ENCODE measurements around the gene BORCS8.

DNA sequence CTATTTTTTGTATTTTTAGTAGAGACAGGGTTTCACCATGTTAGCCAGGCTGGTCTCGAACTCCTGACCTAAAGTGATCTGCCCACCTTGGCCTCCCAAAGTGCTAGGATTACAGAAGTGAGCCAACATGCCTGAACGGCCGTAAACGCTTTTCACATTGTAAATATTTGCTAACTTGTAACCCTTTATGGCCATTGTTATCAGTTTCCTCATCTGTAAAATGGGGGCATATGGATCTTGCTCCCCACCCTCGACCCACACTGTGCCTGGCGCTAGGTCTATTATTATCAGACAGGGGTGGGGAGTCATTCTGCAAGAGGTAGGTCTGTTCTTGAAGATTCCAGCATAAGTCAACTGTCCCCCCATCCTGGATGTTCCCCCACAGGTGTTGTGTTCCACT is 31.7 kb upstream of the BORCS8 start:
- TF ChIP-seq CTCF (IDR thresholded peaks at IDR 0.05) (no peak), POLR2A (IDR thresholded peaks at IDR 0.05) (no peak)

Data from testis (tissue), 2 donors.